HuH-7.5 (cell line): ENCODE results near the gene POLR1F.
A peak's percentile ranks its signal among the peaks of the same experiment; 100 is the strongest.
"Not testable (repeated sequence)": the region's sequence is repeated elsewhere in the genome, so short reads cannot be mapped to it uniquely, and the experiment has no call there.

Experiments
- DNase-seq: peaks from one replicate; pipeline ENCODE4 v3.0.0; 2011; ENCODE audit warnings: low spot score

Gene POLR1F

GRCh38 chr7:19708397-19709248 lies at the start of gene POLR1F:
TSS of gene POLR1F (minus strand) at chr7:19709037. CDS start at chr7:19709016, 21 bp downstream.
- peak; percentile 51 for DNase-seq

GRCh38 chr7:19754521-19755116 lies 45.8 kb upstream of the POLR1F start:
- DNase-seq = no peak

GRCh38 chr7:19752020-19752419 lies 43.2 kb upstream of the POLR1F start:
- DNase-seq = no peak

- no peak for DNase-seq
Observed at GRCh38 chr7:19749658-19750057, 40.8 kb upstream of the POLR1F start.

- peak; percentile 10 for DNase-seq
Observed at GRCh38 chr7:19747740-19748339, 39.0 kb upstream of the POLR1F start.

GRCh38 chr7:19744075-19744474 lies 35.2 kb upstream of the POLR1F start:
- DNase-seq = no peak

- DNase-seq = no peak
Observed at GRCh38 chr7:19728716-19729115, 19.9 kb upstream of the POLR1F start.

GRCh38 chr7:19725770-19726169 lies 16.9 kb upstream of the POLR1F start:
- no peak for DNase-seq

- no peak for DNase-seq
Observed at GRCh38 chr7:19715499-19715898, 6.7 kb upstream of the POLR1F start.

- DNase-seq = no peak
Observed at GRCh38 chr7:19713676-19714075, 4.8 kb upstream of the POLR1F start.

GRCh38 chr7:19709249-19709578 lies 377 bp upstream of the POLR1F start:
- DNase-seq = no peak

GRCh38 chr7:19707240-19707639 lies 1.6 kb downstream of the POLR1F start:
- no peak for DNase-seq

- DNase-seq = no peak
Observed at GRCh38 chr7:19705663-19706062, 3.2 kb downstream of the POLR1F start.

GRCh38 chr7:19701471-19701870 lies 7.4 kb downstream of the POLR1F start:
- no peak for DNase-seq

GRCh38 chr7:19700936-19701335 lies 7.9 kb downstream of the POLR1F start:
- DNase-seq = no peak

- DNase-seq = no peak
Observed at GRCh38 chr7:19698331-19698730, 10.5 kb downstream of the POLR1F start.

- no peak for DNase-seq
Observed at GRCh38 chr7:19696926-19697325, 11.9 kb downstream of the POLR1F start.

- DNase-seq = no peak
Observed at GRCh38 chr7:19692111-19692828, 16.6 kb downstream of the POLR1F start.

- no peak for DNase-seq
Observed at GRCh38 chr7:19690736-19691135, 18.1 kb downstream of the POLR1F start.

GRCh38 chr7:19689130-19689529 lies 19.7 kb downstream of the POLR1F start:
- DNase-seq = not testable (repeated sequence)

- DNase-seq = no peak
Observed at GRCh38 chr7:19681596-19681995, 27.2 kb downstream of the POLR1F start.

GRCh38 chr7:19677180-19677579 lies 31.7 kb downstream of the POLR1F start:
- no peak for DNase-seq

- no peak for DNase-seq
Observed at GRCh38 chr7:19675816-19676215, 33.0 kb downstream of the POLR1F start.
